Neural cell (in vitro differentiated cells): Measurements from ENCODE around the gene NT5C. TPM values are rescaled to one million over a fixed set of nuclear protein-coding genes. Genes with fewer than 3 reads are reported as not detected.

ENCODE experiments used
- H2AFZ ChIP-seq: fragments of 200-600, 300-800 bp; sonication (generic), shearing (Covaris generic); 2 replicates; pipeline ENCODE4 v1.6.0; 2014; ENCODE audit warnings: low read depth, mild to moderate bottlenecking, antibody characterized with exemption, low read length, moderate library complexity
- H3F3A ChIP-seq: fragments of 200-600 bp; shearing (Covaris generic); 2 replicates; pipeline ENCODE4 v1.6.1; 2016; ENCODE audit warnings: mild to moderate bottlenecking, moderate library complexity, mixed read lengths, antibody characterized with exemption, low read length; ENCODE audit not compliant: insufficient read depth, poor library complexity, severe bottlenecking
- H3K27ac ChIP-seq: fragments of 200-600, 300-800 bp; sonication (generic), shearing (Covaris generic); 2 replicates; pipeline ENCODE4 v1.5.1; 2014; ENCODE audit warnings: mild to moderate bottlenecking, low read length, moderate library complexity
- H3K27me3 ChIP-seq: fragments of 300-800, 200-600 bp; sonication (generic), shearing (Covaris generic); 2 replicates; pipeline ENCODE4 v1.6.0; 2014; ENCODE audit warnings: mild to moderate bottlenecking, low read depth, low read length, moderate library complexity; ENCODE audit not compliant: insufficient read depth
- H3K36me3 ChIP-seq: fragments of 300-800, 200-600 bp; sonication (generic), shearing (Covaris generic); 2 replicates; pipeline ENCODE4 v1.5.1; 2014; ENCODE audit warnings: mild to moderate bottlenecking, antibody characterized with exemption, low read length, moderate library complexity; ENCODE audit not compliant: insufficient read depth
- H3K4me2 ChIP-seq: fragments of 300-800, 200-600 bp; sonication (generic), shearing (Covaris generic); 2 replicates; pipeline ENCODE4 v1.6.0; 2014; ENCODE audit warnings: mild to moderate bottlenecking, low read length
- H3K4me3 ChIP-seq: fragments of 300-800, 200-600 bp; sonication (generic), shearing (Covaris generic); 2 replicates; pipeline ENCODE4 v1.5.1; 2014; ENCODE audit warnings: mild to moderate bottlenecking, low read length, moderate library complexity
- H3K79me2 ChIP-seq: fragments of 200-600 bp; shearing (Covaris generic); replicated peaks from 2 replicates; pipeline ENCODE4 v1.6.0; 2014; ENCODE audit warnings: mild to moderate bottlenecking, low read length, moderate library complexity; ENCODE audit not compliant: insufficient read depth
- H3K9ac ChIP-seq: fragments of 300-800, 200-600 bp; sonication (generic), shearing (Covaris generic); 2 replicates; pipeline ENCODE4 v1.6.1; 2016; ENCODE audit warnings: mild to moderate bottlenecking, low read length, mixed read lengths
- H3K9me2 ChIP-seq: fragments of 200-600 bp; shearing (Covaris generic); 2 replicates; pipeline ENCODE4 v1.6.1; 2016; ENCODE audit warnings: mild to moderate bottlenecking, low read length, mixed read lengths; ENCODE audit not compliant: insufficient read depth
- H3K9me3 ChIP-seq: fragments of 200-600, 300-800 bp; sonication (generic), shearing (Covaris generic); 2 replicates; pipeline ENCODE4 v1.6.1; 2016; ENCODE audit warnings: mild to moderate bottlenecking, mixed run types, low read length, moderate library complexity, mixed read lengths
- H4K20me1 ChIP-seq: fragments of 200-600 bp; shearing (Covaris generic); 2 replicates; pipeline ENCODE4 v1.6.1; 2016; ENCODE audit warnings: mild to moderate bottlenecking, mixed run types; ENCODE audit not compliant: insufficient read depth
- CTCF ChIP-seq: fragments of 450-650 bp; IDR thresholded peaks from 2 replicates; pipeline ENCODE4 v1.5.1; 2014; ENCODE audit warnings: antibody characterized with exemption, mild to moderate bottlenecking, moderate library complexity; ENCODE audit not compliant: poor library complexity, severe bottlenecking
- EP300 ChIP-seq: fragments of 450-650 bp; conservative IDR thresholded peaks from 2 replicates; pipeline ENCODE4 v1.6.1; 2014; ENCODE audit warnings: antibody characterized with exemption, mild to moderate bottlenecking, moderate library complexity; ENCODE audit not compliant: poor library complexity, severe bottlenecking
- EZH2 ChIP-seq: fragments of 200-600, 300-800 bp; shearing (Covaris generic), sonication (generic); IDR thresholded peaks from 2 replicates; pipeline ENCODE4 v1.6.1; 2014; ENCODE audit warnings: antibody characterized with exemption, low read length, borderline replicate concordance, mild to moderate bottlenecking; ENCODE audit not compliant: insufficient read depth, poor library complexity, severe bottlenecking
- MXI1 ChIP-seq: fragments of 450-650 bp; conservative IDR thresholded peaks from 2 replicates; pipeline ENCODE4 v1.6.1; 2014; ENCODE audit warnings: antibody characterized with exemption, mild to moderate bottlenecking; ENCODE audit not compliant: poor library complexity, severe bottlenecking
- POLR2AphosphoS5 ChIP-seq: IDR thresholded peaks from 2 replicates; pipeline ENCODE4 v1.6.1; 2012
- RAD21 ChIP-seq: fragments of 450-650 bp; conservative IDR thresholded peaks from 2 replicates; pipeline ENCODE4 v1.6.1; 2014; ENCODE audit warnings: antibody characterized with exemption, mild to moderate bottlenecking, moderate library complexity
- REST ChIP-seq: IDR thresholded peaks from 2 replicates; pipeline ENCODE4 v1.6.1; 2012; ENCODE audit warnings: borderline replicate concordance
- SMC3 ChIP-seq: fragments of 450-650 bp; conservative IDR thresholded peaks from 2 replicates; pipeline ENCODE4 v1.6.1; 2014; ENCODE audit warnings: antibody characterized with exemption, mild to moderate bottlenecking, moderate library complexity; ENCODE audit not compliant: poor library complexity
- TAF1 ChIP-seq: IDR thresholded peaks from 2 replicates; pipeline ENCODE4 v1.6.1; 2012; ENCODE audit warnings: low read depth
- polyA plus RNA-seq: library from polyadenylated mRNA; depleted of rRNA; stranded (reverse); fragments of >200 nt; gene quantifications from 2 replicates; pipeline ENCODE4 v1.2.3, GENCODE V29; 2014

Gene NT5C
- polyA plus RNA-seq, 1 donor from 2014 or later: 58.7 TPM

GRCh38 chr17:75178453-75178852 is 46.9 kb upstream of the NT5C start:
- Histone ChIP-seq H3K9ac (no peak overlapping the region), H3K27me3 (no peaks in the 10 kb centered on the region), H4K20me1 (peaks cover 2% of the 10 kb centered on the region), H3K36me3 (no peaks in the 10 kb centered on the region), H3K4me2 (no peak overlapping the region), H3K4me3 (no peak overlapping the region), H2AFZ (no peak overlapping the region), H3K9me2 (no peaks in the 10 kb centered on the region), H3K79me2 (peaks cover 74% of the 10 kb centered on the region), H3K27ac (no peak overlapping the region), H3F3A (no peaks in the 10 kb centered on the region), H3K9me3 (no peaks in the 10 kb centered on the region)
- TF ChIP-seq POLR2AphosphoS5 (no peak), REST (no peak), EP300 (no peak), SMC3 (no peak), RAD21 (no peak), EZH2 (no peak), CTCF (no peak), TAF1 (no peak), MXI1 (no peak)

GRCh38 chr17:75176625-75177024 is 45.1 kb upstream of the NT5C start:
- H4K20me1 ChIP-seq: peaks cover 4% of the 10 kb centered on the region
- no peak overlapping the region for H2AFZ ChIP-seq
- H3K9ac ChIP-seq: no peak overlapping the region
- no peaks in the 10 kb centered on the region for H3K27me3 ChIP-seq
- peaks cover 69% of the 10 kb centered on the region for H3K79me2 ChIP-seq
- no peak overlapping the region for H3K27ac ChIP-seq
- H3K4me3 ChIP-seq: no peak overlapping the region
- H3K4me2 ChIP-seq: no peak overlapping the region
- no peaks in the 10 kb centered on the region for H3K9me2 ChIP-seq
- no peaks in the 10 kb centered on the region for H3K9me3 ChIP-seq
- TF ChIP-seq RAD21 (no peak), EZH2 (no peak), MXI1 (no peak), SMC3 (no peak), TAF1 (no peak), CTCF (no peak), REST (no peak), POLR2AphosphoS5 (no peak), EP300 (no peak)
- peaks cover 2% of the 10 kb centered on the region for H3F3A ChIP-seq
- no peaks in the 10 kb centered on the region for H3K36me3 ChIP-seq
